Liver (tissue), 9 donors: Measurements from ENCODE around the gene C1orf21. TPM values are rescaled to one million over a fixed set of nuclear protein-coding genes. Genes with fewer than 3 reads are reported as not detected.

Experiments
- DNase-seq: peaks from one replicate; pipeline ENCODE4 v3.0.0-alpha.2; 2017; ENCODE audit warnings: low spot score
- H3K27ac ChIP-seq, 2 donors: one replicate each; pipeline ENCODE4 v1.7.0; 2013; ENCODE audit warnings: inconsistent platforms in 2 of 2, low read length in 2 of 2, control low read depth in 1 of 2, low read depth in 1 of 2, mild to moderate bottlenecking in 1 of 2
- H3K27me3 ChIP-seq, 4 donors: one replicate each; pipeline versions ENCODE4 v1.6.1 to v1.7.0; 2013; ENCODE audit warnings: low read length in 3 of 4, inconsistent platforms in 1 of 4, mild to moderate bottlenecking in 1 of 4, moderate library complexity in 1 of 4; ENCODE audit not compliant: control insufficient read depth in 4 of 4, insufficient read depth in 4 of 4
- H3K36me3 ChIP-seq, 4 donors: one replicate each; pipeline versions ENCODE4 v1.6.1 to v1.7.0; 2013; ENCODE audit warnings: low read length in 3 of 4, mild to moderate bottlenecking in 3 of 4, low read depth in 1 of 4, moderate library complexity in 1 of 4; ENCODE audit not compliant: control insufficient read depth in 4 of 4, insufficient read depth in 3 of 4
- H3K4me1 ChIP-seq, 4 donors: one replicate each; pipeline versions ENCODE4 v1.6.1 to v1.7.0; 2013; ENCODE audit warnings: low read length in 3 of 4, mild to moderate bottlenecking in 3 of 4, moderate library complexity in 1 of 4; ENCODE audit not compliant: control insufficient read depth in 4 of 4, insufficient read depth in 4 of 4
- H3K4me3 ChIP-seq, 3 donors: one replicate each; pipeline versions ENCODE4 v1.6.1 to v1.7.0; 2013; ENCODE audit warnings: low read length in 3 of 3, control low read depth in 1 of 3, low read depth in 1 of 3, mild to moderate bottlenecking in 1 of 3
- H3K9ac ChIP-seq, 2 donors: one replicate each; pipeline ENCODE4 v1.7.0; 2013; ENCODE audit warnings: low read length in 2 of 2, mild to moderate bottlenecking in 2 of 2, moderate library complexity in 2 of 2, control low read depth in 1 of 2, low read depth in 1 of 2
- H3K9me3 ChIP-seq, 4 donors: one replicate each; pipeline versions ENCODE4 v1.6.1 to v1.7.0; 2013; ENCODE audit warnings: low read length in 3 of 4; ENCODE audit not compliant: control insufficient read depth in 4 of 4
- EGR1 ChIP-seq, 2 donors: IDR thresholded peaks; 2 replicates each; pipeline ENCODE4 v1.6.1; 2016 to 2018; ENCODE audit warnings: antibody characterized with exemption in 2 of 2, low read depth in 2 of 2
- FOXA1 ChIP-seq: IDR thresholded peaks from 2 replicates; pipeline ENCODE4 v1.6.1; 2016; ENCODE audit warnings: antibody characterized with exemption
- FOXA2 ChIP-seq: IDR thresholded peaks from 2 replicates; pipeline ENCODE4 v1.6.1; 2016; ENCODE audit warnings: antibody characterized with exemption
- HNF4A ChIP-seq, 2 donors: conservative IDR thresholded peaks; 2 replicates each; pipeline ENCODE4 v1.6.1; 2016; ENCODE audit warnings: antibody characterized with exemption in 2 of 2, mild to moderate bottlenecking in 2 of 2
- HNF4G ChIP-seq: IDR thresholded peaks from 2 replicates; pipeline ENCODE4 v1.6.1; 2016; ENCODE audit warnings: antibody characterized with exemption
- JUND ChIP-seq, 2 donors: IDR thresholded peaks; 2 replicates each; pipeline ENCODE4 v1.6.1; 2016; ENCODE audit warnings: antibody characterized with exemption in 2 of 2
- NR2F2 ChIP-seq: IDR thresholded peaks from 2 replicates; pipeline ENCODE4 v1.6.1; 2016; ENCODE audit warnings: antibody characterized with exemption
- RAD21 ChIP-seq, 2 donors: IDR thresholded peaks; 2 replicates each; pipeline ENCODE4 v1.6.1; 2016; ENCODE audit warnings: antibody characterized with exemption in 2 of 2, mild to moderate bottlenecking in 2 of 2
- RXRA ChIP-seq, 2 donors: IDR thresholded peaks; 2 replicates each; pipeline ENCODE4 v1.6.1; 2017 to 2018; ENCODE audit warnings: antibody characterized with exemption in 2 of 2, mild to moderate bottlenecking in 1 of 2
- SP1 ChIP-seq: IDR thresholded peaks from 2 replicates; pipeline ENCODE4 v1.6.1; 2018; ENCODE audit warnings: antibody characterized with exemption, mild to moderate bottlenecking
- WGBS: extraction: QIAGEN DNeasy Blood & Tissue Kit; methylation state at CpG from one replicate; pipeline ENCODE4 v1.1.7; 2013; 5-methylcytosine and 5-hydroxymethylcytosine counted together
- polyA plus RNA-seq, 2 donors: library from polyadenylated mRNA; stranded (reverse) in 1 of 2; unstranded in 1 of 2; fragments of 200-250 nt in 1 of 2; fragments of >200 nt in 1 of 2; fragmentation: Nextera tagmentation in 1 of 2; extraction: Ambion mirVana in 1 of 2; gene quantifications; one replicate each; pipeline versions ENCODE4 v1.2.1 to v1.2.3, GENCODE V29; 2013 to 2015
- total RNA-seq, 2 donors: library from RNA; depleted of rRNA; stranded (reverse); fragments of >200 nt; gene quantifications; one replicate each; pipeline ENCODE4 v1.2.3, GENCODE V29; 2014
- TF ChIP-seq, protein P1 (sequence below): IDR thresholded peaks from 2 replicates; pipeline ENCODE4 v1.6.1; 2016; ENCODE audit warnings: antibody characterized with exemption
- TF ChIP-seq, protein P2 (sequence below): fragments of 150-350 bp; IDR thresholded peaks from 2 replicates; pipeline ENCODE4 v1.5.1; 2017; ENCODE audit warnings: improper control_type of control experiment, low read depth, low read length; ENCODE audit not compliant: missing input control
- TF ChIP-seq, protein P3 (sequence below): IDR thresholded peaks from 2 replicates; pipeline ENCODE4 v1.6.1; 2016; ENCODE audit warnings: antibody characterized with exemption, mild to moderate bottlenecking
- donor health status: healthy.
- donor health status: healthy.
- donor health status: healthy.
- donor health status: healthy.
- donor health status: healthy.

Gene C1orf21
- total and polyA plus RNA-seq, 4 donors = 2.3 to 21.3 (median 13.4) TPM

DNA sequence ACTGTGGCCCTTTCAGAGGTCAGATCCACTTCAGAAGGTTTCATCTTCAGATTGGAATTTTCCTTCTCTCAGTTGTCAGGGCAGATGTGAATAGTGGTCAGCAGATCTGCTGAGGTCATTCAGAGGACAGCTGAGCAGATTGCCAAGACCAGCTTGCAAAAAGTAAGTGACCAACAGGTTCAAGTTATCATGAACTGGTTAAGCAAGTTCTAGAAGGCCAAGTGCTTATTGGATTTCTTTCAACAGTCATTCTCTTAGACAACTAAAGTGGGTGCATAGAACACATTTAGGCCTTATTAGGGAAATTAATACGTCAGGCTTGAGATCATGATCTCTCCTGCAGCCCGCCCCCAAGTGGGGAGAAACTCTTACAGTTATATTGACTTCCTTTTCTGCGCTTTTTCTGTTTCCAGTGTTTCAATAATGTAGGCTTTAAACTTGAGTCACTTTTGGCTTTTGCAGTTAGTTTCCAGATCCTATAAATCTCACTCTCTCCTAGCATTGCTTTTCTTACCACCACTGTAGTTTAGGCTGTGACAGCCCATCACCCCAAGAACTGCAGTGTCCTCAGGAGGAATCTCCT is 96.4 kb downstream of the C1orf21 start:
- H3K36me3 ChIP-seq = no peaks in the 10 kb centered on the region
- H3K27ac ChIP-seq = peak overlapping the region in 1 of 2 donors; percentile 4
- WGBS = 72% methylated on average over 3 of the region's 3 CpGs
- no peaks in the 10 kb centered on the region for H3K27me3 ChIP-seq
- TF ChIP-seq JUND (IDR thresholded peaks at IDR 0.05) (peak in 1 of 2 donors; percentile 17), SP1 (peak; percentile 21), FOXA2 (no peak), EGR1 (IDR thresholded peaks at IDR 0.05; ENCODE audit: low read depth in 2 of 2) (no peak), RAD21 (IDR thresholded peaks at IDR 0.05) (peak; percentile 10 to 15), RXRA (IDR thresholded peaks at IDR 0.05) (peak; percentile 21 to 44)
- TF ChIP-seq, protein P1, sequence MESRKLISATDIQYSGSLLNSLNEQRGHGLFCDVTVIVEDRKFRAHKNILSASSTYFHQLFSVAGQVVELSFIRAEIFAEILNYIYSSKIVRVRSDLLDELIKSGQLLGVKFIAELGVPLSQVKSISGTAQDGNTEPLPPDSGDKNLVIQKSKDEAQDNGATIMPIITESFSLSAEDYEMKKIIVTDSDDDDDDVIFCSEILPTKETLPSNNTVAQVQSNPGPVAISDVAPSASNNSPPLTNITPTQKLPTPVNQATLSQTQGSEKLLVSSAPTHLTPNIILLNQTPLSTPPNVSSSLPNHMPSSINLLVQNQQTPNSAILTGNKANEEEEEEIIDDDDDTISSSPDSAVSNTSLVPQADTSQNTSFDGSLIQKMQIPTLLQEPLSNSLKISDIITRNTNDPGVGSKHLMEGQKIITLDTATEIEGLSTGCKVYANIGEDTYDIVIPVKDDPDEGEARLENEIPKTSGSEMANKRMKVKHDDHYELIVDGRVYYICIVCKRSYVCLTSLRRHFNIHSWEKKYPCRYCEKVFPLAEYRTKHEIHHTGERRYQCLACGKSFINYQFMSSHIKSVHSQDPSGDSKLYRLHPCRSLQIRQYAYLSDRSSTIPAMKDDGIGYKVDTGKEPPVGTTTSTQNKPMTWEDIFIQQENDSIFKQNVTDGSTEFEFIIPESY = no peak
- TF ChIP-seq, protein P2, sequence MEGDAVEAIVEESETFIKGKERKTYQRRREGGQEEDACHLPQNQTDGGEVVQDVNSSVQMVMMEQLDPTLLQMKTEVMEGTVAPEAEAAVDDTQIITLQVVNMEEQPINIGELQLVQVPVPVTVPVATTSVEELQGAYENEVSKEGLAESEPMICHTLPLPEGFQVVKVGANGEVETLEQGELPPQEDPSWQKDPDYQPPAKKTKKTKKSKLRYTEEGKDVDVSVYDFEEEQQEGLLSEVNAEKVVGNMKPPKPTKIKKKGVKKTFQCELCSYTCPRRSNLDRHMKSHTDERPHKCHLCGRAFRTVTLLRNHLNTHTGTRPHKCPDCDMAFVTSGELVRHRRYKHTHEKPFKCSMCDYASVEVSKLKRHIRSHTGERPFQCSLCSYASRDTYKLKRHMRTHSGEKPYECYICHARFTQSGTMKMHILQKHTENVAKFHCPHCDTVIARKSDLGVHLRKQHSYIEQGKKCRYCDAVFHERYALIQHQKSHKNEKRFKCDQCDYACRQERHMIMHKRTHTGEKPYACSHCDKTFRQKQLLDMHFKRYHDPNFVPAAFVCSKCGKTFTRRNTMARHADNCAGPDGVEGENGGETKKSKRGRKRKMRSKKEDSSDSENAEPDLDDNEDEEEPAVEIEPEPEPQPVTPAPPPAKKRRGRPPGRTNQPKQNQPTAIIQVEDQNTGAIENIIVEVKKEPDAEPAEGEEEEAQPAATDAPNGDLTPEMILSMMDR = no peak
- no peak overlapping the region for H3K9ac ChIP-seq
- no peaks in the 10 kb centered on the region for H3K4me1 ChIP-seq
- no peaks in the 10 kb centered on the region for H3K9me3 ChIP-seq
- no peak overlapping the region for H3K4me3 ChIP-seq
- DNase-seq = no peak

DNA sequence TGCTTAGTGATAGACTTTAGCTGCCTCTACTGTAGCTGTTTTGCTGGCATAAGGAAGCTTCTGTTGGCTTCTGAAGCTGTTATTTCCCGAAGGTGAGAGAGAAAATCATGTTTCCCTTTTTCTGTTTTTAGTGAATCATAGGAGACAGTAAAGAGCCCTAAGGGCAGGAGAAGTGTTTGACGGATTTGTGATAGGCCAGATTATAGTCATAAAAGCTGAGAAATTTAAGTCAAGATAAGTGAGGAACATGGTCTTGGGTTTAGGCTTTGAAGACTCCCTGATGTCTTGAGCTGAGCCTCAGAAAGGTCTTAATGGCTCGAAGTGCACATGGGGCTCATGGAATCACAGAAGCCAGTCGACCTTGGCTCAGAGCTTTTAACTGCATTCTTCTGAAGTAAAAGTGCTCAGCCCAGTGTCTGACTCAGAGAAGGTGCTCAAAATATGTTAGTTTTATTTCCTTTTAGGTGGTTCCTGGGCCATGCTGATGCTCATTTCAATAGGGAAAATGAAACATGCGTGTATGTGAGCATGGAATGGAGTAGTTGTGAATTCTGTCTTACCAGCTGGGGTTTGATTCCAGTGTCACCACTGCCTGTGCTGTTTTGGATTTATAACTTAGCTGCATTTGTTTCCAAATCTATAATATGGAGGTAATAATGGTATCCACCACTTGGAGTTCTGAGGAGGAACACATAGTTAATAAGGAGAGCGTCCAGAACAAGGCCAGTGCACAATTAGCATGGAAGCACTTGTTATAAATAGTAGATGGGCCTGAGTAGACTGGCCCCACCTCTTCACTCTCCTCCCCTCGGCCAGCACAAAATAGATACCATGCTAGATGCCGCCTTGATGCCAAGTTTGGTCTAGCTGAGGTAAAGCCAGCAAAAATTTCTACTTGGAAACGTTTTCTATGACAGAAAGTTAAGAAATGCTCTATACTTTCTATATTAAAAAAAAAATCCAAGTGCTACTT is 99.2 kb downstream of the C1orf21 start:
- H3K9ac ChIP-seq = no peak overlapping the region
- TF ChIP-seq JUND (IDR thresholded peaks at IDR 0.05) (no peak), RXRA (IDR thresholded peaks at IDR 0.05) (no peak), HNF4A (conservative IDR thresholded peaks at IDR 0.05) (no peak), NR2F2 (no peak), EGR1 (IDR thresholded peaks at IDR 0.05; ENCODE audit: low read depth in 2 of 2) (no peak), HNF4G (no peak), FOXA1 (no peak)
- TF ChIP-seq, protein P1 = no peak
- TF ChIP-seq, protein P3, sequence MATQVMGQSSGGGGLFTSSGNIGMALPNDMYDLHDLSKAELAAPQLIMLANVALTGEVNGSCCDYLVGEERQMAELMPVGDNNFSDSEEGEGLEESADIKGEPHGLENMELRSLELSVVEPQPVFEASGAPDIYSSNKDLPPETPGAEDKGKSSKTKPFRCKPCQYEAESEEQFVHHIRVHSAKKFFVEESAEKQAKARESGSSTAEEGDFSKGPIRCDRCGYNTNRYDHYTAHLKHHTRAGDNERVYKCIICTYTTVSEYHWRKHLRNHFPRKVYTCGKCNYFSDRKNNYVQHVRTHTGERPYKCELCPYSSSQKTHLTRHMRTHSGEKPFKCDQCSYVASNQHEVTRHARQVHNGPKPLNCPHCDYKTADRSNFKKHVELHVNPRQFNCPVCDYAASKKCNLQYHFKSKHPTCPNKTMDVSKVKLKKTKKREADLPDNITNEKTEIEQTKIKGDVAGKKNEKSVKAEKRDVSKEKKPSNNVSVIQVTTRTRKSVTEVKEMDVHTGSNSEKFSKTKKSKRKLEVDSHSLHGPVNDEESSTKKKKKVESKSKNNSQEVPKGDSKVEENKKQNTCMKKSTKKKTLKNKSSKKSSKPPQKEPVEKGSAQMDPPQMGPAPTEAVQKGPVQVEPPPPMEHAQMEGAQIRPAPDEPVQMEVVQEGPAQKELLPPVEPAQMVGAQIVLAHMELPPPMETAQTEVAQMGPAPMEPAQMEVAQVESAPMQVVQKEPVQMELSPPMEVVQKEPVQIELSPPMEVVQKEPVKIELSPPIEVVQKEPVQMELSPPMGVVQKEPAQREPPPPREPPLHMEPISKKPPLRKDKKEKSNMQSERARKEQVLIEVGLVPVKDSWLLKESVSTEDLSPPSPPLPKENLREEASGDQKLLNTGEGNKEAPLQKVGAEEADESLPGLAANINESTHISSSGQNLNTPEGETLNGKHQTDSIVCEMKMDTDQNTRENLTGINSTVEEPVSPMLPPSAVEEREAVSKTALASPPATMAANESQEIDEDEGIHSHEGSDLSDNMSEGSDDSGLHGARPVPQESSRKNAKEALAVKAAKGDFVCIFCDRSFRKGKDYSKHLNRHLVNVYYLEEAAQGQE = no peak
- no peak overlapping the region for H3K4me3 ChIP-seq
- H3K27me3 ChIP-seq = no peaks in the 10 kb centered on the region
- H3K27ac ChIP-seq = no peak overlapping the region
- no peaks in the 10 kb centered on the region for H3K9me3 ChIP-seq
- no peaks in the 10 kb centered on the region for H3K4me1 ChIP-seq
- no peaks in the 10 kb centered on the region for H3K36me3 ChIP-seq
- WGBS = 84% methylated on average over 9 of the region's 9 CpGs
- DNase-seq = no peak
